ENCODE measurements around the gene MED22.

Gene MED22

DNA sequence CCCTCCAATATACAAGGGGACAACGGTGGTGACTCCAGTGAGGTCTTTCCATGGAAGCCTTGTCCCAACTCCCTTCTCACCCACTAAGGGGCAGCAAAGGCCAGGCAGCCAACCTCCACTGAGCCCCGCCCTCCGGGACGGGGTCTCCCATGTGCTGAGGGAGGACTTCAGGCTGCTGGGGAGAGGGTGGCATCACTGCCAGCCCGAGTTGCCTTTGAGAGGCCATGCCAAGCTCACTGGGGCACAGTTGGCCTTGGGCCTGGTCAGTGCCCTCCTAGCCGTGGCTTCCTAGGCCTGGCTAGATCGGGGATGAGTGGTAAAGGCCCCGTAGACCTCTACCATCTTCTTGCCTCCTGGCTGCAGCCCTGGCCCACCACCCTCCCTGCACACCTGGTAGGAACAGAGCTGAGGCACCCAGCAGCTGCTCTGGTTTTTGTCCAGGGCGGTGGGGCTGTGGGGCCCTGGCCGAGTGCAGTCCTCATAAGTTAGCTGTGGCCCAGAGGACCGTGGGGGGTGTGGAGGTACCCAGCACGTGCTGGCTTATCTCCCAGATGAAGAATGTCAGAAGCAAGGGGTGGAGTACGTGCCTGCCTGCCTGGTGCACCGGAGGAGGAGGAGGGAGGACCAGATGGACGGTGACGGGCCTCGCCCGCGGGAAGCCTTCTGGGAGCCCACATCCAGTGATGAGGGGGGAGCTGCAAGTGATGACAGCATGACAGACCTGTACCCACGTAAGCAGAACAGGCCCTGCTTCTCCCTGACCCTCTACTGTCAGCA is 11.7 kb upstream of the MED22 start:
- TF ChIP-seq JUND (IDR thresholded peaks at IDR 0.05; ENCODE audit: low read depth), result no peak
- no peak for DNase-seq (ENCODE audit: low read depth in 1 of 2, low spot score in 1 of 2)
- in situ Hi-C loops (cut with HindIII; ENCODE audit: low pct_unique_long_range_greater_than_20kb, low sequenced_read_pairs), result no loop called here

DNA sequence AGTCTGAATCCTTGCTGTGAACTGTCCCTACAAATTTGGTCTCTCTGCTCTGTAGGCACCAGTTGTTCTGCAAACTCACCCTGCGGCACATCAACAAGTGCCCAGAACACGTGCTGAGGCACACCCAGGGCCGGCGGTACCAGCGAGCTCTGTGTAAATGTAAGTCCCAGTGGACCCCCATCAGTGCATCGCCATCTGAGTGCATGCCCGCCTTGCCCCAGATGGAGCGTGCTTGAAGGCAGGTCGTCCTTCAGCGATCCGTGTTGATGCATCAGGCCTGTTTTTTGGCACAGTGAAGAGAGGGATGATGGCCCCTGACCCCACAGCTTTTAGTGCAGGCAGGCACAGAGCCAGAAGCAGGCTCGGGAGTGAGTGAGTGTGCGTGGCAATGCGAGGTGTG is 9.7 kb upstream of the MED22 start:
- no peak for DNase-seq (ENCODE audit: low read depth in 1 of 2, low spot score in 1 of 2)
- in situ Hi-C loops (cut with HindIII; ENCODE audit: low pct_unique_long_range_greater_than_20kb, low sequenced_read_pairs), result no loop called here

DNA sequence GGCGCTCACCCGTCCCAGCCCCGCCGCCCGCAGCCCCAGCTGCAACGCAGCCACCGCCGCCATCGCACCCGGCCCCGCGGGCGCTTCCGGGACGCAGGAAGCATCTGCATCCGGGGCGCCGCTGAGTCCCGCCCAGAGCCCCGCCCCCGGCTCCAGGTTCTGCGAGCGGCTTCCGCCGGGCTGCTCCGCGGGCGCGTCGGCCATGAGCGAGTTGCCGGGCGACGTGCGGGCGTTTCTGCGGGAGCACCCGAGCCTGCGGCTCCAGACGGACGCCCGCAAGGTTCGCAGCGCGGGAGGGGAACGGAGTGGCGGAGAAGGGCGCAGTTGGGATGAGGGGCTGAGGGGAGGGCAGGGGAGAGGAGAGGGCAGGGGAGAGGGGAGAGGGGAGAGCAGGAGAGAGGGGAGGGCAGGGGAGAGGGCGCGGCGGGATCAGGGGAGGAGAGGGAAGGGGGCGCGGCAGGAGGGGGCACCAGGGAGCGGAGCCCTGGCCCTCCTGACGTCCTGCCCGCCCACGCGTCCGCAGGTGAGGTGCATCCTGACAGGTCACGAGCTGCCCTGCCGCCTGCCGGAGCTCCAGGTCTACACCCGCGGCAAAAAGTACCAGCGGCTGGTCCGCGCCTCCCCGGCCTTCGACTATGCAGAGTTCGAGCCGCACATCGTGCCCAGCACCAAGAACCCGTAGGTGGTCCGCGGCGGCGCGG is 8.6 kb upstream of the MED22 start, which contains the start of the genes SURF1 and SURF2:
Gene SURF1 (minus strand): TSS at position 97 of the 701 bp plus-strand sequence. CDS start 34 bp downstream, at position 63.
Gene SURF2 (plus strand): TSS at position 160 of the 701 bp plus-strand sequence. CDS start 43 bp downstream, at position 203.
- in situ Hi-C loops (cut with HindIII; ENCODE audit: low pct_unique_long_range_greater_than_20kb, low sequenced_read_pairs), result no loop called here
- TF ChIP-seq JUND (IDR thresholded peaks at IDR 0.05; ENCODE audit: low read depth), result no peak
- DNase-seq (ENCODE audit: low read depth in 1 of 2, low spot score in 1 of 2), result peak; percentile 91 to 92

More for the DNA sequence above, 9.7 kb upstream of the MED22 start:
- no peak for TF ChIP-seq JUND (IDR thresholded peaks at IDR 0.05; ENCODE audit: low read depth)

DNA sequence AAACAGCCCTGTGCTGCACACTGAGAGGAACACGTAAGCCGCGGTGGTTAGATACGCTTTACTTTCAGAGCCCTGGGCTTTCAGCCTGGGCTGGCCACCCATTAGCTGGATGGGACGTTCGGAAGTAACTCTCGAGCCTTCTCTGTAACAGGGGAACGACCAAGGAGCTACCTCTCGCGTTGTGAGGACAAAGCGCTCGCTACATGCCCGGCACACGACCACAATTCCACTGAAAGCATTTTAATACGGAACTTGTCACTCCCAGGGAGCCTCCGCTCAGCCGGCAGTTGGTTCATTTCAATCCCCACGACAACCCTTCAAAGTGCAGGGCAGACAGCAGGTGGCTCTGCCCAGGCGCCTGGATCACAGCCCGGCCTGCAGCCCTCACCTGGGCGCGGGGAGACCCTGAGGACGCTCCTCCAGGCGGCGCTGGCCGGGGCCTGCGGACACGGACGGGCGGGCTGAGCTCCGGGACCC is 8.0 kb upstream of the MED22 start:
- no peak for TF ChIP-seq JUND (IDR thresholded peaks at IDR 0.05; ENCODE audit: low read depth)
- DNase-seq (ENCODE audit: low read depth in 1 of 2, low spot score in 1 of 2), result peak in 1 of 2 experiments; percentile 46
- in situ Hi-C loops (cut with HindIII; ENCODE audit: low pct_unique_long_range_greater_than_20kb, low sequenced_read_pairs), result no loop called here

DNA sequence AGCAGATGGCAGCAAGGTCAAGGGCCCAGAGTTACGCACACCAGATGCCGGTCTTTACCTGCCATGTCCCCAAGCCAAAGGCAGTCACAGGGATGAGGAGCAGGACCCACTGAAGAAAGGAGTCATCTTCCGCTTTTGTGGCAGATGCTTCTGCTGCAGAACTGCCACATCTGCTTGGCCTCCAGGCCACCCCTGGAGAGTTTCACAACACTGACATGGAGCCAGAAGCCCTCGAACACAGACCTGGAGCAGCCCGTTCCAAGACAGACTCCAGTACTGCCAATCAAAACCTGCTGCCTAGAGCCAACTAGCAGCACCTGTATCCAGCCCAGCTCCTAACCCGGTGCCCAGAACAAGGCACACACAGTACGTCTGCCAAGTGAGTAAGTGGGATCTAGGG is 6.8 kb upstream of the MED22 start:
- DNase-seq (ENCODE audit: low read depth in 1 of 2, low spot score in 1 of 2), result no peak
- in situ Hi-C loops (cut with HindIII; ENCODE audit: low pct_unique_long_range_greater_than_20kb, low sequenced_read_pairs), result no loop called here

DNA sequence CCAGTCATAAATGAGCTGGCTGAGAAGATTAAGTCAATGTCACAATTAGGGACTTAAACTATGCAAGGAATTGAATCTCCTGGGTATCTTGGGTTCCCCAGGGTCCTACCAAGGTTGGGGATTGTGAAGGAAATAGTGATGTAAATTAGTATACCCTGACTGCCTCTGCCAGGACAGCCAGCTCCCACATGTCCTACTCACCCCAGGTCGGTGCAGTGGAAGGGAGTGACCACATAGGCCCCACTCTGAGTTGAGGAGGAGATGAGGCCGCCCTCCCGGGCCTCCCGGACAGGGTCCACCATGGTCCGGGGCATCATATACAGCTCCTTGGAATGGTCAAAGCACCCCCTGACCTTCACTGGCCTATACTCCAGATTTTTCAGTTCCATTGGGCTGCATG is 5.6 kb upstream of the MED22 start:
- no peak for DNase-seq (ENCODE audit: low read depth in 1 of 2, low spot score in 1 of 2)
- TF ChIP-seq JUND (IDR thresholded peaks at IDR 0.05; ENCODE audit: low read depth), result no peak
- in situ Hi-C loops (cut with HindIII; ENCODE audit: low pct_unique_long_range_greater_than_20kb, low sequenced_read_pairs), result no loop called here

More for the DNA sequence above, 6.8 kb upstream of the MED22 start:
- no peak for TF ChIP-seq JUND (IDR thresholded peaks at IDR 0.05; ENCODE audit: low read depth)

DNA sequence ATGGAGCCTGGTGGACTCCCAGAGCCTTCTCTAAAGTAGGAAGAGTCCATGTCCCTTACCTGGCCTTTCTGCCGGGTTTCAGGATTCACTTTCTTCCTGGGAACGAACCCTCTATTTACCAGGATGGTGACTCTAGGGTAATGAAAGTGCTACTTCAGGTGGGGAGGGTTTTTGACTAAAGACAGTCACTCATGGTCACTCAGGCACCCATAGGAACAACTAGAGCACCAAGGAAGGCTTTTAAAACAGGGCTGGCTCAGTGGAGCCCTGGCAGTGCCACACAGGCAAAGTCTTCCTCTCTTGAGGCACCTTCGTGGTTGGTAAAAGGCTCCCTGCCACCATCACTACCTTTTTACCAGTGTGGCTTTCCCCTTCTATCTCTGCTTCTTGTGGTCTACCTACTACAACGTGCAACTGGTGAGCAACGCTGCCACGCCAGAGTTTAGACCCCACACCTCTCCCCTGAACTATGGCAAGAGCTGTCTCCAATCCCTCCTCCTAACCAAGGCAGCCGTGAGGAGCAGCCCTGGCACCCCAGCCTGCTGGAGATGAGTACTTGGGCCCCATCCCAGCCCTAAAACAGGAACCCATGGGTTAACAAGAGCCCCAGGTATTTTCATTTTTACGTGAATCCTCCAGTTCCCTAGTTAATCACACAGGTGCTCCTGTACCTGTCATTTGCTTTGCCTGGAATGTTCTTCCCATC is 4.9 kb upstream of the MED22 start:
- DNase-seq (ENCODE audit: low read depth in 1 of 2, low spot score in 1 of 2), result no peak
- in situ Hi-C loops (cut with HindIII; ENCODE audit: low pct_unique_long_range_greater_than_20kb, low sequenced_read_pairs), result no loop called here
- TF ChIP-seq JUND (IDR thresholded peaks at IDR 0.05; ENCODE audit: low read depth), result no peak

DNA sequence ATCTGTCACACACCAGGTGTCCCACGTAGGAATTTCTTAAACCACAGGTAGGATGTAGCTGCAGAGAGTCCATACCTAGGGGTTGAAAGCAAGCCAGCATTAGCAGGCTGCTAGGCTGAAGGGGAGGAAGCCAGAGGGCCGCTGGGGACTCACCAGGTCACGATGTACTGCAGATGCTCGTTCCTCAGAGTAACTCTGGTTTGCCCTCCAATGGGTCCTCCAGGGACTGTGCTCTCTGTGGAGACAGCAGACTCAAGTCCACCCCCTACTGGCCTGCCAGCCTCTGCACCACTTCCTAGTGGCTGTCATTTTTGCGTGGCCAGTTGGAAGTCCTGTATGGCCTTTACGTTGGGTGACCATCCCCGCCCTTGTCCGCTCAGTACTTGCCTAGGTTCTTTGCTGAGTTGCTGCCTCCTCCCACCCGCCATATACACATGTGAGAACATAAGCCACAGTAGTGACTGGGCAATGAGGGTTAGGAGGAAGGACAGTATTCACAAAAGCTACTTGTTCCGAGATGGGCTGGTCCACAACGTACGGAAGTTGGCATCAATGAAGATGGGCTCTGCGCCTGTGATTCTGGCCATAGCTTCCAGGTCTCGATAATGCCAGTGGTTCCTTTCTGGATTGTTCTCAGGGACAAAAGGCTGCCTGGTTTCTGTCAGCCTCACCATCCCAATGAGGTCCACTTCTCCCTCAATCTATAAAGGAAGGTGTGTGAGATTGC is 4.1 kb upstream of the MED22 start:
- in situ Hi-C loops (cut with HindIII; ENCODE audit: low pct_unique_long_range_greater_than_20kb, low sequenced_read_pairs), result no loop called here
- TF ChIP-seq JUND (IDR thresholded peaks at IDR 0.05; ENCODE audit: low read depth), result no peak
- DNase-seq (ENCODE audit: low read depth in 1 of 2, low spot score in 1 of 2), result peak in 1 of 2 experiments; percentile 78

DNA sequence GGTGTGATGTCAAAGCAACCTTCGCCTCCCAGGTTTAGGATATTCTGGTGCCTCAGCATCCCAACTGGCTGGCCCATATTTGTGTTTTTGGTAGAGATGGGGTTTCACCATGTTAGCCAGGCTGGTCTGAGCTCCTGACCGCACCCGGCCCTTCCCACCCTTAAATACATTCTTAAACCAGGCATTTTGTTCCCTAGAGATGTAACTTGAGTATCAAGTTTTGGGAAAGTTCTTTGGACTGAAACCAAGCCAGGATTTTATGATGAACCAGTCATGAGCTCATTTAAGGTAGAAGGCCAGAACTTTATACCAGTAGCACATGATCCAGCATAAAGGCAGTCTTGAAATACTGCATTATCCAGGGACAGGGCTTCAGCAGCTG is 3.6 kb upstream of the MED22 start:
- no peak for TF ChIP-seq JUND (IDR thresholded peaks at IDR 0.05; ENCODE audit: low read depth)
- DNase-seq (ENCODE audit: low read depth in 1 of 2, low spot score in 1 of 2), result no peak
- in situ Hi-C loops (cut with HindIII; ENCODE audit: low pct_unique_long_range_greater_than_20kb, low sequenced_read_pairs), result no loop called here

DNA sequence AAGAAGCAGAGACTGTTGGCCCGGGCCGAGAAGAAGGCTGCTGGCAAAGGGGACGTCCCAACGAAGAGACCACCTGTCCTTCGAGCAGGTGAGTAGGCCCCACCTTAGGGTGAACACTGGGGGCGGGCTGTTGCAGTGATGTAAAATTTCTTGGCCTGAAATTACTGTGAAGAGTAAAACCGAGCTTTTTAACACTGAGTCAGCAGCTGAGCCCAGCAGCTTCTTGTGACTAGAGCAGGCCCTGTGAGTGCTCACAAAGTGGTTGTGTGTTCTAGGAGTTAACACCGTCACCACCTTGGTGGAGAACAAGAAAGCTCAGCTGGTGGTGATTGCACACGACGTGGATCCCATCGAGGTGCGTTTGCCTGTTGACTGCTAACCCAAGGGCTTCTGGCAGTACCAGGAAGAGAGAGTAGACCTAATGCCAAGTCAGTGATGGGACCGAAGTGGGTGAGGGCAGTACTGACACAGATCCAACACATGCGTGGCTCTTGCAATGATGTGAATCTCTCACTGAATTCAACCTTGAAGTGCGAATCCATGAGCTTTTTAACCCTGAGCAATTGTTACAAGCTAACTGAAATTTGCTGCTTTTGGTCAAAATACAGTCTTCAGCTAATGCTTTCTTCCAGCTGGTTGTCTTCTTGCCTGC is 2.2 kb upstream of the MED22 start:
- in situ Hi-C loops (cut with HindIII; ENCODE audit: low pct_unique_long_range_greater_than_20kb, low sequenced_read_pairs), result no loop called here
- TF ChIP-seq JUND (IDR thresholded peaks at IDR 0.05; ENCODE audit: low read depth), result no peak
- no peak for DNase-seq (ENCODE audit: low read depth in 1 of 2, low spot score in 1 of 2)

DNA sequence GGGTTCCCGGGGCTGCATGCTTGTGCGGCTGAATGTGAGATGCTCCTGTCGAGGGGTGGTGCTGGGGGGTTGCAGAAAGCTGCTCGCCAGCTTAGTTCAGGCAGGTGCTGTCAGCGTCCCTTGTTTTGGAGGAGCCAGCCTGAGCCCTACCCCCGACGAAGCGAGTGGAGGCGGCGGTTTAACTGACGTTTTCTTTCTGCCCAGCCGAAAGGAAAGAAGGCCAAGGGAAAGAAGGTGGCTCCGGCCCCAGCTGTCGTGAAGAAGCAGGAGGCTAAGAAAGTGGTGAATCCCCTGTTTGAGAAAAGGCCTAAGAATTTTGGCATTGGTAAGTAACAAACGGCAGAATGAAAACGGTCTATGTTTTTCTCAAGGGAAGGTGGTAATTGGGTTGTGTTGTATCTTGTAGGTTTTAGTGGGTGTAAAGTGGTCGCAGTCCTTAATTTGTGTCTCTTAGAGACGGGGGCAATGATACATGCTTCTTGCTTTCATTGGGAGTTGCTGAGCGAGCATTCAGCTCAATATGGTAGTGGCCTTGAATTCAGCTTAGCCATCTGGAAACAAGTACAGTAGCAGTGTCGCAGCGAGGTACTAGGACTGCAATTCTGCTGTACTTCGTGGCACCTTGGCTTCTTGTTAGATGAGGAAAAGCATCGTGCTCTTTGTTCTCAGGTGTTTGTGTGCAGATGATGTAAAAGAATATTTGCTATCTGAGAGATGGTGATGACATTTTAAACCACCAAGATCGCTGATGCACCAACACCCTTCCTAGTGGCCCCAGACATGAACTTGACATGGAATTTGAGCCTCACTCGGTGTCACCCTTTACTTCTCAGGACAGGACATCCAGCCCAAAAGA is 1.0 kb upstream of the MED22 start:
- in situ Hi-C loops (cut with HindIII; ENCODE audit: low pct_unique_long_range_greater_than_20kb, low sequenced_read_pairs), result no loop called here
- no peak for DNase-seq (ENCODE audit: low read depth in 1 of 2, low spot score in 1 of 2)
- TF ChIP-seq JUND (IDR thresholded peaks at IDR 0.05; ENCODE audit: low read depth), result no peak

All from T47D (cell line).